ENCODE results near the gene SAMD4B.

The SAMD4B gene

DNA sequence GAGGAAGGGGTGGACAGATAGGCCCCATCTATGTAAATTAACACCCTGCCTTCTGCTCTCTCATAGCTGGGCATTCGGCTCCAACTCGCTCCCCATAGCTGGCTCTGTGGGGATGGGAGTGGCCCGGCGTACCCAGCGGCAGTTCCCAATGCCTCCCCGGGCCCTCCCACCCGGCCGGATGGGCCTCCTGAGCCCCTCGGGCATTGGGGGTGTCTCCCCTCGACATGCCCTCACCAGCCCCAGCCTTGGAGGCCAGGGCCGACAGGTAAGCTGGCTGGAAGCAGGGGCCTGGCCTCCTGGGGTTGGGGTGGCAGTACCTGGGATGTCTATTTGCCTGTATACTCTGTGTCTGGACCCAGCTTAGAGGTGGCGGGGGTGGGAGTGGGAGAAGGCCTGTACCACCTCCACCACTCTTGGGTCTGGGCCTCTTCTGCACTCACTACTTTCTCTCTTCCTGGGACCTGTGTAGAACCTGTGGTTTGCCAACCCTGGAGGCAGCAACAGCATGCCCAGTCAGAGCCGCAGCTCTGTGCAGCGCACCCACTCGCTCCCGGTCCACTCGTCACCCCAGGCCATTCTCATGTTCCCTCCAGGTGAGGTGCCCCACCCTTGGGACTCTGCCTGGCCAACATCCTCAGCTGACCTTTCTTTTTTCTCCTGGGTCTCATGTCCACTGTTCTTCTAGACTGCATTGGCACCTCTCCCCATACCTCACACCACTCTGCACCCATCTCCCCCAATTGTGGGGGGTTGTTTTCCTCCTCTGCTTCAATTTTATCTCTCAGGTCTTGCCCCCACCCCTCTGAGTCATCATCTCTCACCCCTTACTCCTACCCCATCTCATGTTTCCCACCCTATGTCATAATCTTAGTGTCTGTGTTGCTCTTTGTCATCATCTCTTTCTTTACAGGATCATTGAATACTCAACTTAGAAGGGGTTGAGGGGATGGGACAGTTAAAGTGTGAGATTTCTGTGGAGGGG is 38.6 kb downstream of the SAMD4B start:
- TF ChIP-seq, protein P1, sequence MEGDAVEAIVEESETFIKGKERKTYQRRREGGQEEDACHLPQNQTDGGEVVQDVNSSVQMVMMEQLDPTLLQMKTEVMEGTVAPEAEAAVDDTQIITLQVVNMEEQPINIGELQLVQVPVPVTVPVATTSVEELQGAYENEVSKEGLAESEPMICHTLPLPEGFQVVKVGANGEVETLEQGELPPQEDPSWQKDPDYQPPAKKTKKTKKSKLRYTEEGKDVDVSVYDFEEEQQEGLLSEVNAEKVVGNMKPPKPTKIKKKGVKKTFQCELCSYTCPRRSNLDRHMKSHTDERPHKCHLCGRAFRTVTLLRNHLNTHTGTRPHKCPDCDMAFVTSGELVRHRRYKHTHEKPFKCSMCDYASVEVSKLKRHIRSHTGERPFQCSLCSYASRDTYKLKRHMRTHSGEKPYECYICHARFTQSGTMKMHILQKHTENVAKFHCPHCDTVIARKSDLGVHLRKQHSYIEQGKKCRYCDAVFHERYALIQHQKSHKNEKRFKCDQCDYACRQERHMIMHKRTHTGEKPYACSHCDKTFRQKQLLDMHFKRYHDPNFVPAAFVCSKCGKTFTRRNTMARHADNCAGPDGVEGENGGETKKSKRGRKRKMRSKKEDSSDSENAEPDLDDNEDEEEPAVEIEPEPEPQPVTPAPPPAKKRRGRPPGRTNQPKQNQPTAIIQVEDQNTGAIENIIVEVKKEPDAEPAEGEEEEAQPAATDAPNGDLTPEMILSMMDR (IDR thresholded peaks at IDR 0.05; ENCODE audit: low read depth, low read length) = no peak
- TF ChIP-seq POLR2A (IDR thresholded peaks at IDR 0.05; ENCODE audit: extremely low read depth, insufficient read length) (no peak), MYC (IDR thresholded peaks at IDR 0.05; ENCODE audit: low read depth, low read length) (no peak)
- TF ChIP-seq, protein P2, sequence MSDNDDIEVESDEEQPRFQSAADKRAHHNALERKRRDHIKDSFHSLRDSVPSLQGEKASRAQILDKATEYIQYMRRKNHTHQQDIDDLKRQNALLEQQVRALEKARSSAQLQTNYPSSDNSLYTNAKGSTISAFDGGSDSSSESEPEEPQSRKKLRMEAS (IDR thresholded peaks at IDR 0.05; ENCODE audit: low read depth, low read length) = no peak
- no peak for DNase-seq (ENCODE audit: low read depth)

DNA sequence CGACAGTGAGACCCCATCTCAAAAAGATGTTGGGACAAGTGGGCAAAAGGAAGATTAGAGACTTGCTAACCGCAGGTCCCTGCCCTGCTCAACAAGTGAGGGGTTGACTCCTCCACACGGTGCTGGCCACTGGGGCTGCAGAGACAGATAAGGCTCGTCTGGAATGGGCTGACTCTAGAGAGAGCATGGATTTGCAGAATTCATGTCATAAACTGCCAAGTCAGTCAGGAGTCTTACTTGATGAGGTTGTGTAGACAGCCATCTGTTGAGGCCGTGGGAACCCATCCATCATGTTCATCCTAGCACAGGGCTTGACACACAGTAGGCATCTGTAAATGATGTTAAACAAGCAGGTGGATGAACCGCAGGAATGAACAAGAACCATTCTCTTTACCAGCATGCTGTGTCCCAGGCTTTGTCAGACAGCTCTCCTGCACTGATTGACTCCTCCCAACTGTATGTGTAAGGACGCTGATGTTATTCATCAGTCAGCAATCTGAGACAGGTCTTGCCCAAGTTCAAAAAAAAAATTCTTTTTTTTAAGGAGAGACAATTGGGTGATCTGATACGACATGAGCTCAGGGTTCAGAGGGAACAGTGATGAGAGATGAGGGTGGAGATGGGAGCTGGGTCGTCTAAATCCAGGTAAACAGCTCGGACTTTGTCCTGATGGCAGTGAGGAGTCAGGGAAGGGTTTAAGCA is 39.8 kb downstream of the SAMD4B start:
- TF ChIP-seq, protein P2 (IDR thresholded peaks at IDR 0.05; ENCODE audit: low read depth, low read length) = no peak
- TF ChIP-seq, protein P1 (IDR thresholded peaks at IDR 0.05; ENCODE audit: low read depth, low read length) = no peak
- TF ChIP-seq MYC (IDR thresholded peaks at IDR 0.05; ENCODE audit: low read depth, low read length) (no peak), POLR2A (IDR thresholded peaks at IDR 0.05; ENCODE audit: extremely low read depth, insufficient read length) (no peak)
- H3K4me3 ChIP-seq (ENCODE audit: low read depth, low read length) = no peak overlapping the region
- DNase-seq (ENCODE audit: low read depth) = no peak

More for the DNA sequence above, 38.6 kb downstream of the SAMD4B start:
- no peak overlapping the region for H3K4me3 ChIP-seq (ENCODE audit: low read depth, low read length)

DNA sequence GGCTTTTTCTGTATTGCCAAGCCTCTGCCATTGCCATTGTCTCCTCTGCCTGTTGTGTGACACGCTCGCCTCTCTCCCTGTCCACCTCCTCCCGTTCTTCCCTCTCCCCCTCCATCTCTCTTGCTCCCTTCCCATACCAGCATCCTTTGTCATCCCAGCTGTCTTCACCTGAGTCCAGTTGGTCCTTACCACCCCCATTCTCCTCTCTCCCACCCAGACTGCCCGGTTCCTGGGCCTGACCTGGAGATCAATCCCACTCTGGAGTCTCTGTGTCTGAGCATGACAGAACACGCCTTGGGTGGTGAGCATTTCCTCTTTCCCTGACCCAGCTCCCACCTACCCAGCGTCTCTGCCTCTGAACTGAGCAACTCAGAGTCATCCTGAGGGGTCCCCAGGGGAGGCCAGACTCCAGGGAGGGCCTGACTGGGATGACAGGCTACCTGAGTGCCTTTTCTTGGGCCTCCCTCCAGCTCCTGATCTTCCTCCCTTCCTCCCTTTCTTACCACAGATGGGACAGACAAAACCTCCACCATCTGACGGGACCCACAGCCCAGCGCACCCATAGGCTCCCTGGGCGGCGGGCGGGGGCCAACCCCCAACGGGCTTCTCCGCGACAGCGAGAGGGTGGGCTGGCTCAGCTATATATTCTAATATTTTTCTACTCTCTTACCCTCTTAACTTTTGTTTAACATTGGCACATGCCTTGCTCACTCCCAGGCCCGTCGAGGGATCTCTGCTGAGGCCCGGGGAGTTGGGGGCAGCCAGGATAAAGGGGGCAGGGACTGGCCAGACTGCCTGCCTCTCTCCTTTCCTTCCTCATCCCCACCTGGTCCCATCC is 41.0 kb downstream of the SAMD4B start:
- no peak overlapping the region for H3K4me3 ChIP-seq (ENCODE audit: low read depth, low read length)
- TF ChIP-seq, protein P2 (IDR thresholded peaks at IDR 0.05; ENCODE audit: low read depth, low read length) = no peak
- TF ChIP-seq POLR2A (IDR thresholded peaks at IDR 0.05; ENCODE audit: extremely low read depth, insufficient read length) (no peak), MYC (IDR thresholded peaks at IDR 0.05; ENCODE audit: low read depth, low read length) (no peak)
- TF ChIP-seq, protein P1 (IDR thresholded peaks at IDR 0.05; ENCODE audit: low read depth, low read length) = no peak
- DNase-seq (ENCODE audit: low read depth) = no peak

DNA sequence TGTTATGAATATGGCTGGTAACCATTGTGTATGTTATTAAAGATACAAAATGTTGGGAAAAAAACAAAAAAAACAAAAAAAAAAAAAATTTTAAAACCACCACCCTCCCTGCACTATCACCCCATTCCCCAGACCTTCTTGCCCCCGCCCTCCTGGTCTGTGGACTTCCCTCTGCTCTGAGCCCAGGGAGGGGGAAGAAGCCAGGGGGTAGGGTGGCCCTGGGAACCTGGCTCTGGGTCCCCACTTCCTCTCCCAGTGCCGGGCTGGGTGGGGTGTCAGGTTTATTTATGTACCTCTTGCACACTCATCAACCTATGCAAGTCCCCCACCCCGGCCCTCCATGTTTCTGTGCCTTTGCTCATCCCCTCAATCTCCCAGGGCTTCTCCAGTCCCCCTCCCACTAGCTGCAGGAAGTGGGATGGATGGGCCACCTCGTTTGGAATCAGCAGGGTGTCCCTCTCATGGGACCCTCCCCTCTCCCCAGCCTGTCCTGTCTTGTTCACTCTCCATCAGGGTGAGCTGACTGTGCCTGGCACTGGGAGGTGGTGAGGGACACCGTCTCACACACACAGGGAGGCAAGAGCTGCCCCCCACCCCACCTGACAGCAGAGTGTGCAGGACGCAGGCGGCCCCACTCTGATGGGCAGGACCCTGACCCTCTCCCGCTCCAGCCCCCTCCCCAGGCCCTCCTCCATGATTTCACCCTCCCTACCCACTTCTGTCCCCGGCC is 42.8 kb downstream of the SAMD4B start:
- TF ChIP-seq MYC (IDR thresholded peaks at IDR 0.05; ENCODE audit: low read depth, low read length) (no peak), POLR2A (IDR thresholded peaks at IDR 0.05; ENCODE audit: extremely low read depth, insufficient read length) (no peak)
- TF ChIP-seq, protein P2 (IDR thresholded peaks at IDR 0.05; ENCODE audit: low read depth, low read length) = no peak
- TF ChIP-seq, protein P1 (IDR thresholded peaks at IDR 0.05; ENCODE audit: low read depth, low read length) = no peak
- DNase-seq (ENCODE audit: low read depth) = no peak
- no peak overlapping the region for H3K4me3 ChIP-seq (ENCODE audit: low read depth, low read length)

Data from NB4 (cell line).